T-helper 2 cell treated with Interferon-gamma antibody and Interleukin-4, amounts not matched to agents 5 μg/mL and 100 μg/mL, for 36 hours (primary cell): Measurements from ENCODE around the gene FLNB.

Experiments
- DNase-seq: peaks from one replicate; pipeline ENCODE4 v3.0.0; 2021; ENCODE audit warnings: low spot score
- H3K27ac Mint-ChIP-seq: one replicate; pipeline ENCODE4 v1.8.0; 2021; ENCODE audit warnings: mild to moderate bottlenecking, mixed read lengths
- H3K27me3 Mint-ChIP-seq: one replicate; pipeline ENCODE4 v1.8.0; 2021; ENCODE audit warnings: low read depth, mixed read lengths
- H3K36me3 Mint-ChIP-seq: one replicate; pipeline ENCODE4 v1.8.0; 2021; ENCODE audit warnings: low read depth, mixed read lengths
- H3K4me1 Mint-ChIP-seq: one replicate; pipeline ENCODE4 v1.8.0; 2021; ENCODE audit warnings: low read depth, mixed read lengths
- H3K4me3 Mint-ChIP-seq: one replicate; pipeline ENCODE4 v1.8.0; 2022; ENCODE audit warnings: mild to moderate bottlenecking, moderate library complexity, mixed read lengths
- H3K9me3 Mint-ChIP-seq: one replicate; pipeline ENCODE4 v1.8.0; 2021; ENCODE audit warnings: mixed read lengths

Gene FLNB

GRCh38 chr3:58008141-58009025, at the start of gene FLNB:
Gene FLNB (plus strand): TSS chr3:58008422. CDS start chr3:58008565, 143 bp downstream.
- peaks cover 14% of the 10 kb centered on the region for H3K36me3 Mint-ChIP-seq
- peak; percentile 73 for DNase-seq
- H3K27ac Mint-ChIP-seq, result peak within 1 kb of the TSS; percentile 81
- H3K27me3 Mint-ChIP-seq, result no peaks in the 10 kb centered on the region
- peaks cover 37% of the 10 kb centered on the region for H3K4me1 Mint-ChIP-seq
- peak within 1 kb of the TSS; percentile 93 for H3K4me3 Mint-ChIP-seq
- no peaks in the 10 kb centered on the region for H3K9me3 Mint-ChIP-seq

GRCh38 chr3:57958642-57959422, 49.4 kb upstream of the FLNB start:
- no peak for DNase-seq
- H3K4me3 Mint-ChIP-seq, result no peak overlapping the region

GRCh38 chr3:57959423-57960173, 48.6 kb upstream of the FLNB start:
- no peak overlapping the region for H3K27ac Mint-ChIP-seq
- H3K9me3 Mint-ChIP-seq, result no peaks in the 10 kb centered on the region
- no peak overlapping the region for H3K4me3 Mint-ChIP-seq
- H3K27me3 Mint-ChIP-seq, result no peaks in the 10 kb centered on the region
- no peaks in the 10 kb centered on the region for H3K36me3 Mint-ChIP-seq
- no peak for DNase-seq
- H3K4me1 Mint-ChIP-seq, result peaks cover 10% of the 10 kb centered on the region

More at GRCh38 chr3:57958642-57959422, 49.4 kb upstream of the FLNB start:
- Mint-ChIP-seq H3K4me1 (peaks cover 10% of the 10 kb centered on the region), H3K27ac (no peak overlapping the region), H3K9me3 (no peaks in the 10 kb centered on the region), H3K27me3 (no peaks in the 10 kb centered on the region), H3K36me3 (no peaks in the 10 kb centered on the region)

GRCh38 chr3:57960174-57960505, 48.1 kb upstream of the FLNB start:
- Mint-ChIP-seq H3K4me1 (peaks cover 10% of the 10 kb centered on the region), H3K27ac (no peak overlapping the region), H3K27me3 (no peaks in the 10 kb centered on the region), H3K9me3 (no peaks in the 10 kb centered on the region), H3K4me3 (no peak overlapping the region), H3K36me3 (no peaks in the 10 kb centered on the region)
- DNase-seq, result no peak

GRCh38 chr3:57961177-57961827, 46.9 kb upstream of the FLNB start:
- no peaks in the 10 kb centered on the region for H3K27me3 Mint-ChIP-seq
- no peak for DNase-seq
- no peak overlapping the region for H3K4me3 Mint-ChIP-seq
- H3K4me1 Mint-ChIP-seq, result peaks cover 8% of the 10 kb centered on the region
- no peaks in the 10 kb centered on the region for H3K36me3 Mint-ChIP-seq
- H3K9me3 Mint-ChIP-seq, result no peaks in the 10 kb centered on the region
- H3K27ac Mint-ChIP-seq, result no peak overlapping the region

- Mint-ChIP-seq H3K4me3 (no peak overlapping the region), H3K27ac (no peak overlapping the region), H3K9me3 (no peaks in the 10 kb centered on the region), H3K4me1 (peaks cover 7% of the 10 kb centered on the region), H3K27me3 (no peaks in the 10 kb centered on the region), H3K36me3 (no peaks in the 10 kb centered on the region)
- DNase-seq, result no peak
Measured at GRCh38 chr3:57961828-57962447, 46.3 kb upstream of the FLNB start.

GRCh38 chr3:57962448-57962834, 45.8 kb upstream of the FLNB start:
- DNase-seq, result no peak
- Mint-ChIP-seq H3K4me1 (peaks cover 11% of the 10 kb centered on the region), H3K27ac (no peak overlapping the region), H3K9me3 (no peaks in the 10 kb centered on the region), H3K27me3 (no peaks in the 10 kb centered on the region), H3K4me3 (no peak overlapping the region), H3K36me3 (no peaks in the 10 kb centered on the region)

GRCh38 chr3:57963811-57964346, 44.3 kb upstream of the FLNB start:
- no peaks in the 10 kb centered on the region for H3K9me3 Mint-ChIP-seq
- H3K27me3 Mint-ChIP-seq, result no peaks in the 10 kb centered on the region
- no peak overlapping the region for H3K4me3 Mint-ChIP-seq
- no peak overlapping the region for H3K27ac Mint-ChIP-seq
- no peak for DNase-seq
- peaks cover 11% of the 10 kb centered on the region for H3K4me1 Mint-ChIP-seq
- H3K36me3 Mint-ChIP-seq, result no peaks in the 10 kb centered on the region

- no peaks in the 10 kb centered on the region for H3K36me3 Mint-ChIP-seq
- H3K27ac Mint-ChIP-seq, result no peak overlapping the region
- DNase-seq, result no peak
- no peaks in the 10 kb centered on the region for H3K27me3 Mint-ChIP-seq
- H3K4me3 Mint-ChIP-seq, result no peak overlapping the region
- H3K9me3 Mint-ChIP-seq, result no peaks in the 10 kb centered on the region
- H3K4me1 Mint-ChIP-seq, result peaks cover 10% of the 10 kb centered on the region
Measured at GRCh38 chr3:57966829-57967228, 41.4 kb upstream of the FLNB start.

GRCh38 chr3:57967590-57967989, 40.6 kb upstream of the FLNB start:
- H3K27ac Mint-ChIP-seq, result no peak overlapping the region
- H3K27me3 Mint-ChIP-seq, result no peaks in the 10 kb centered on the region
- H3K9me3 Mint-ChIP-seq, result no peaks in the 10 kb centered on the region
- no peak for DNase-seq
- no peaks in the 10 kb centered on the region for H3K36me3 Mint-ChIP-seq
- H3K4me3 Mint-ChIP-seq, result no peak overlapping the region
- H3K4me1 Mint-ChIP-seq, result peaks cover 13% of the 10 kb centered on the region

- no peaks in the 10 kb centered on the region for H3K36me3 Mint-ChIP-seq
- DNase-seq, result no peak
- H3K9me3 Mint-ChIP-seq, result no peaks in the 10 kb centered on the region
- H3K4me3 Mint-ChIP-seq, result no peak overlapping the region
- H3K27me3 Mint-ChIP-seq, result no peaks in the 10 kb centered on the region
- H3K27ac Mint-ChIP-seq, result no peak overlapping the region
- peaks cover 13% of the 10 kb centered on the region for H3K4me1 Mint-ChIP-seq
Measured at GRCh38 chr3:57968501-57968900, 39.7 kb upstream of the FLNB start.

- DNase-seq, result no peak
- H3K4me1 Mint-ChIP-seq, result peaks cover 13% of the 10 kb centered on the region
- H3K9me3 Mint-ChIP-seq, result no peaks in the 10 kb centered on the region
- peak overlapping the region; percentile 17 for H3K27ac Mint-ChIP-seq
- no peak overlapping the region for H3K4me3 Mint-ChIP-seq
- no peaks in the 10 kb centered on the region for H3K36me3 Mint-ChIP-seq
- H3K27me3 Mint-ChIP-seq, result no peaks in the 10 kb centered on the region
Measured at GRCh38 chr3:57971975-57972374, 36.2 kb upstream of the FLNB start.

GRCh38 chr3:57972531-57973111, 35.6 kb upstream of the FLNB start:
- no peaks in the 10 kb centered on the region for H3K36me3 Mint-ChIP-seq
- no peak overlapping the region for H3K27ac Mint-ChIP-seq
- H3K4me3 Mint-ChIP-seq, result no peak overlapping the region
- no peaks in the 10 kb centered on the region for H3K27me3 Mint-ChIP-seq
- H3K4me1 Mint-ChIP-seq, result peaks cover 8% of the 10 kb centered on the region
- no peak for DNase-seq
- H3K9me3 Mint-ChIP-seq, result no peaks in the 10 kb centered on the region
